HEK293 (cell line): Measurements from ENCODE around the gene WFS1.

Source experiments
- CTCF ChIP-seq: fragments of 450-650 bp; formaldehyde crosslinking; IDR thresholded peaks from 2 replicates; pipeline ENCODE4 v1.5.1; 2016; ENCODE audit warnings: missing biosample characterization, missing genetic modification characterization
- ZBTB11 ChIP-seq: fragments of 450-650 bp; formaldehyde crosslinking; conservative IDR thresholded peaks from 2 replicates; pipeline ENCODE4 v1.5.1; 2016; ENCODE audit warnings: low read depth, missing biosample characterization, missing genetic modification characterization
- ZFP69B ChIP-seq: fragments of 450-650 bp; formaldehyde crosslinking; IDR thresholded peaks from 2 replicates; pipeline ENCODE4 v1.5.1; 2016; ENCODE audit warnings: missing biosample characterization, missing genetic modification characterization
- ZNF138 ChIP-seq: fragments of 450-650 bp; formaldehyde crosslinking; IDR thresholded peaks from 2 replicates; pipeline ENCODE4 v1.5.1; 2016; ENCODE audit warnings: missing biosample characterization, missing genetic modification characterization, borderline replicate concordance
- ZNF501 ChIP-seq: fragments of 450-650 bp; formaldehyde crosslinking; IDR thresholded peaks from 2 replicates; pipeline ENCODE4 v1.5.1; 2016; ENCODE audit warnings: missing biosample characterization, missing genetic modification characterization
- ZNF707 ChIP-seq: fragments of 450-650 bp; formaldehyde crosslinking; IDR thresholded peaks from 2 replicates; pipeline ENCODE4 v1.5.1; 2016; ENCODE audit warnings: missing biosample characterization, missing genetic modification characterization
- ZNF791 ChIP-seq: fragments of 450-650 bp; formaldehyde crosslinking; IDR thresholded peaks from 2 replicates; pipeline ENCODE4 v1.5.1; 2016; ENCODE audit warnings: missing biosample characterization, missing genetic modification characterization

- TF ChIP-seq ZNF791 (tag by site-specific recombination) (no peak), CTCF (no peak), ZNF501 (no peak), ZFP69B (tag by site-specific recombination) (no peak), ZNF138 (tag by site-specific recombination) (no peak), ZNF707 (tag by site-specific recombination) (no peak), ZBTB11 (tag by site-specific recombination) (no peak)
Measured at GRCh38 chr4:6225469-6225868, 44.2 kb upstream of the WFS1 start.
